T-helper 2 cell treated with Interferon-gamma antibody and Interleukin-4, amounts not matched to agents 5 μg/mL and 100 μg/mL, for 36 hours (primary cell): Measurements from ENCODE around the gene TREM2.
A peak's percentile ranks its signal among the peaks of the same experiment; 100 is the strongest.

Experiments used
- DNase-seq: peaks from one replicate; pipeline ENCODE4 v3.0.0; 2021; ENCODE audit warnings: low spot score
- H3K27ac Mint-ChIP-seq: one replicate; pipeline ENCODE4 v1.8.0; 2021; ENCODE audit warnings: mild to moderate bottlenecking, mixed read lengths
- H3K27me3 Mint-ChIP-seq: one replicate; pipeline ENCODE4 v1.8.0; 2021; ENCODE audit warnings: low read depth, mixed read lengths
- H3K36me3 Mint-ChIP-seq: one replicate; pipeline ENCODE4 v1.8.0; 2021; ENCODE audit warnings: low read depth, mixed read lengths
- H3K4me1 Mint-ChIP-seq: one replicate; pipeline ENCODE4 v1.8.0; 2021; ENCODE audit warnings: low read depth, mixed read lengths
- H3K4me3 Mint-ChIP-seq: one replicate; pipeline ENCODE4 v1.8.0; 2022; ENCODE audit warnings: mild to moderate bottlenecking, moderate library complexity, mixed read lengths
- H3K9me3 Mint-ChIP-seq: one replicate; pipeline ENCODE4 v1.8.0; 2021; ENCODE audit warnings: mixed read lengths

Gene TREM2

DNA sequence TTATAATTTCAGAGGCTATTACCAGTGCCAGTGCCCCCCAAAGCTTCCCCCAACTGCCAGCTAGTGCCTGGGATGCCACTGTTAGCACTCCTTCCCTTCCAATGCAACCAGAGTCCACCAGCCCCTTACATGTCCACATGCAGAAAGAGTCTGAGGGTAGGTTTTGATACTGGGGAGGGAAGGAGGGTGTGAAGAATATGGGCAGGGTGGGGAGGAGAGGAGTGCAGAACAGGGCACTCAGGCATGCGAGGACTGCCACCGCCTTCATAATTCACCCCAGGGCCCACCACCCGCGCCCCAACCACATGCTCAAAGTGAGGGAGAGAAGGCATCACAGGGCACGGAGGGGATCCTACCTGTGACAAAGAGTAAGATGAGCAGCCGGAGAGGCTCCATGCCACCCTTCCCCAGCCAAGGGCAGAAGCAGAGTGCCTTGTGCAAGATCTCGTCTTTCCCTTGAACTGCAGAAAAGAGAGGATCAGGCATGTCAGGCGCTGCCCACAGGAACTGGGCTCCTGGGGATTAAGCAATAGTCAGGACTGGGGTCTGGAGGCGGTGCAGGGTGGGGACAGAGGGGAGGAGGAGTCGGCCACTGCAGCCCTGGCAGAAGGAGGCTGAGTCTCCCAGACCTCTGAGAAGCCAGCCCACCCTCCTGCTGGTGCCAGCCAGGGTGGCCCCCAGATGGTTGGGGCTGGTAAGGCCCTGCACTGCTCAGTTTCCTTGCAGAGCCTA is at the start of gene TREM2:
TSS of gene TREM2 (minus strand) at position 430 of the 732 bp plus-strand sequence. CDS start at position 396, 34 bp downstream.
- Mint-ChIP-seq H3K27me3 (peaks cover 15% of the 10 kb centered on the region), H3K4me3 (no peak within 1 kb of the TSS), H3K27ac (no peak within 1 kb of the TSS), H3K4me1 (no peaks in the 10 kb centered on the region), H3K9me3 (no peaks in the 10 kb centered on the region), H3K36me3 (no peaks in the 10 kb centered on the region)
- DNase-seq = peak; percentile 2

DNA sequence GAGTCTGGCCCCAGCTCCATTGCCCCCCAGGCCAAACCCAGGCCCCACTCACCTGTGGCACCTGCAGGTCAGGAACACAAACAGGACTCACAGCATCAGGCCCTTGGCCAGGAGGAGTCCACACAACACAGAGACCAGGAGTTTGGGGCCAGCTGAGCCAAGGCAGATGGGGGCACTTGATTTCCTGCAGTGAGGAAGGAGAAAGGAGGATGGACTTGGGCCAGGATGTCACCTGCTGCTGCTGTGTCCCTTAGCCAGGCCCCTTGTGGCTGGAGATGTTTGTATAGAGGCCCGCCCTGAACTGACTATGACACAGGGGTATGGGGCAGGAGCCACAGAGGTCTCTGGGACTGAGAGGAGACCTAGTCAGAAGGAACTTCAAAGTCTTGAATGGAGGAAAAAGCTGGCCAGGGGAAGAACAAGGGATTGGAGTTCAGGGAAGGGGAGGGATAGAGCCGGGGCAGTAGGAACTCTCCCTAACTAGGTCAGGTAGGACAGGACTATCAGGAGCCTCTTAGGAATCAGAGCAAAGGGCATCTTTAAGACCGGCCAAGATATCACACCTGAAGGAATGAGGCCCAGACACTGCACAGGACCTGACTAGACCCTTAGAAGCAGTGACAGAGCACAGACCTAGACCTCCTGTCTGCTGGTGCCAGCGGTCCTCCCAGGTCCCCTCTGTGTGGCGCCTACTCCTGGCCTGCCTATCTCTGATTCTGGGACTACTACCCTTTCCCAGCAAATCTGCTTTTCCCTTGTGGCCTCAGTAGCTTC is 46.8 kb upstream of the TREM2 start:
- Mint-ChIP-seq H3K27me3 (peaks cover 30% of the 10 kb centered on the region), H3K4me3 (no peak overlapping the region), H3K36me3 (peaks cover 1% of the 10 kb centered on the region), H3K27ac (no peak overlapping the region), H3K4me1 (peaks cover 5% of the 10 kb centered on the region), H3K9me3 (peaks cover 15% of the 10 kb centered on the region)
- DNase-seq = no peak

DNA sequence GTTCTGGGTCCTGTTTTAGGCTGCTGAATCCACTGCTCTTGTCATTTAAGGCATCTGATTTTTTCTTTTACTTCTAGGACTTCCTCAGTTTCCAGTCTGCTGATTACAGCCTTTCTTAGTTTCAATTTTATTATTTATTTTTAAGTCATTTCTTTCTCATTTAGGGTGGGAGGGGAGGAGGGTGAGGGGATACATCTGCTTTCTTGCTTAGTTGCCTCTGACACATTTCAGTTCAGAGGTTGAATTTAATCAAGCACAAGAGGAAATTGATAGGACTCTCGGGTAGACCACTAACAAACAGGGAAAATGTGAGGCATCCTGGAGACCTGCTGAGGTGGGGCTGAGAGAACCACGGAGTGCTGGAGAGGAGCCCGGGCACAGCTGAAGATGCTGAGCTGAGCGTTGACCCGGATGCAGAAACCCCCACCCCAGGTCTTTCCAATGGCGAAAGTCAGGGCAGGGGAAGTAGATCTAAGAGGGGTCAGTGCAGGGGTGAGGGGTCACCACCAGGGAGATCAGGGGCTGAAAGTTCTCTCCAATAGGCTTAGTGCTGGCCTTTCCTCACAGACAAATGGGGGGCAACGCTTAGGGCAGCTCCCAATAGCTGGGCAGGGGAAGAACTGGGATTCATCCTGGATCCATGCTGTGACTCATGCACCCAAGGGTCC is 45.7 kb upstream of the TREM2 start:
- DNase-seq = no peak
- no peak overlapping the region for H3K27ac Mint-ChIP-seq
- H3K36me3 Mint-ChIP-seq = peaks cover 1% of the 10 kb centered on the region
- peaks cover 7% of the 10 kb centered on the region for H3K4me1 Mint-ChIP-seq
- no peak overlapping the region for H3K4me3 Mint-ChIP-seq
- H3K9me3 Mint-ChIP-seq = peaks cover 10% of the 10 kb centered on the region
- H3K27me3 Mint-ChIP-seq = peaks cover 21% of the 10 kb centered on the region

DNA sequence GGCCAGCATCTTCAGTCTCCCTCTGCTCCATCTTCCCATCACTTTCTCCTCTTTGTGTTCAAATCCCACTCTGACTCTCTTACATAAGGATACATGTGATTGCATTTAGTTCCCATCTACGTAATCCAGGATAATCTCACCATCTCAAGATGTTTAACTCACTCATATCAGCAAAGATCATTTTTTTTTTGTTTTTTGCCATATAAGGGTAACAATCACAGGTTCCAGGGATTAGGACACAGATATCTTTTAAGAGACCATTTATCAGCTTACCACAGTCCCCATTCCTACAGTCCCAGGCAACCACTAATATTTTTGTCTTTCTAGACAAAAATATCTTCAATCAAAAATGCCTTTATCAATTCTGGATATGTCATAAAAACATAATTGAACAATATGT is 41.2 kb upstream of the TREM2 start:
- Mint-ChIP-seq H3K9me3 (peaks cover 9% of the 10 kb centered on the region), H3K4me1 (peaks cover 39% of the 10 kb centered on the region), H3K27ac (no peak overlapping the region), H3K4me3 (no peak overlapping the region), H3K36me3 (peaks cover 6% of the 10 kb centered on the region), H3K27me3 (no peaks in the 10 kb centered on the region)
- no peak for DNase-seq

DNA sequence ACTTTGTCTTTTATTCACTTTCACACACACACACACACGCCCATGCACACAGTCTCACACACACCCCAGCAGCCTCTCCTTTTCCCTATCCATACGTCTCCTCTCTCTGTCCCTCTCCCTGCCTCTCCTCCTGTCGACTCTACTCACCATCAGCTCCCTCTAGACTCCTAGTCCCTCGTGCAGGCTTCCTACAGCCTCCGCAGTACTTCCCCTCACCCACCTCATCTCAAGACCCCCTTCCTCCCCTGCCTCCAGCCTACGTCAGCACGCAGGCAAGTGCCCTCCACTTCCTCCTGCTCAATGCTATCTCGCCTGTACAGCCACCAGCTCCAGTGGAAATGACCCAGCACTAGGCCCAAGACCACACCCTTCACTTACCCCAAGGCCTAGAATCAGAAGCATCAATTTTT is 38.9 kb upstream of the TREM2 start:
- Mint-ChIP-seq H3K4me3 (peak overlapping the region; percentile 86), H3K36me3 (peaks cover 20% of the 10 kb centered on the region), H3K9me3 (peaks cover 4% of the 10 kb centered on the region), H3K27me3 (no peaks in the 10 kb centered on the region), H3K4me1 (peaks cover 48% of the 10 kb centered on the region), H3K27ac (peak overlapping the region; percentile 97)
- no peak for DNase-seq

DNA sequence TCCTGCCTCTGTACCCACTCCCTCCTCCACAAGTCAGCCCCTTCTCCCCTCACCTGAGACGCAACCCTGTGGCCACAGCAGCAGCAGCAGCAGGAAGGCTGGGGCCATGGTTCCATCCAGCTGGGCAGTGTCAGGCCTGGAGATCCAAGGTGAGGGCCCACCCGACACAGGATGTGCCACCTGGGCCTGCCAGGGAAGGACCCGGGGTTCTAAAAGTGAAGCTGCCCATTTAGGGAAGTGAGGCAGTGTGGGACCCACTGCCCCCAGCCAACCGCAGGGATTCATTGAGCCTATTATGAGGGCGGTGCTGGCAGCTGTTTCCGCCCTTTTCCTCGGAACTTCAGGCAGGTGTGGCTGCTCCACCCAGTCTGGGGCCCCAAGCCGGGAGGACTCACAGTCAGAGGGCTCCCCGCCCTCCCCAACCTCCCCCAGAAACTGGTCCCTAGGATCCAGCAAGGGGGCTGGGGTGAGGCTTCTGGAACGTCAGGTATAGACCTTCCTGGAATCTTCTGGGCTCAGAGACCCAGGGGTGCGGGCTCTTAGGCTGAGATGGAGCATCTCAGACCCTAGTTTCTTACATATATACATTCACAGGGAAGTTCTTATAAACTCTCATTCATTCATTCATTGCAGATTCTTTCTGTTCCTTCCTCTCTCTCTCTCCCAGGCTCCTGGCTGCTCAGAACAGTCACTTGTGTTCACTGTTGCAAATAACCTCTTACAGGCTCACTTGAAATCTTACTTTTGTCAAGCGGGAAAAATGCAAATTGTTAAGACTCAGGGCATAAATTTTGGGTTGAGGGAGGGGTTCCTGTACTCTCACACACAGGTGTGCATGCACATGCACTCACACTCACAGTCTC is 38.2 kb upstream of the TREM2 start, which contains the start of gene TREML2:
TSS of gene TREML2 (minus strand) at position 249 of the 863 bp plus-strand sequence. CDS start at position 108, 141 bp downstream.
- H3K36me3 Mint-ChIP-seq = peaks cover 26% of the 10 kb centered on the region
- H3K27ac Mint-ChIP-seq = peak within 1 kb of the TSS; percentile 97
- peaks cover 4% of the 10 kb centered on the region for H3K9me3 Mint-ChIP-seq
- H3K4me1 Mint-ChIP-seq = peaks cover 48% of the 10 kb centered on the region
- DNase-seq = peak; percentile 25
- peak within 1 kb of the TSS; percentile 86 for H3K4me3 Mint-ChIP-seq
- no peaks in the 10 kb centered on the region for H3K27me3 Mint-ChIP-seq

DNA sequence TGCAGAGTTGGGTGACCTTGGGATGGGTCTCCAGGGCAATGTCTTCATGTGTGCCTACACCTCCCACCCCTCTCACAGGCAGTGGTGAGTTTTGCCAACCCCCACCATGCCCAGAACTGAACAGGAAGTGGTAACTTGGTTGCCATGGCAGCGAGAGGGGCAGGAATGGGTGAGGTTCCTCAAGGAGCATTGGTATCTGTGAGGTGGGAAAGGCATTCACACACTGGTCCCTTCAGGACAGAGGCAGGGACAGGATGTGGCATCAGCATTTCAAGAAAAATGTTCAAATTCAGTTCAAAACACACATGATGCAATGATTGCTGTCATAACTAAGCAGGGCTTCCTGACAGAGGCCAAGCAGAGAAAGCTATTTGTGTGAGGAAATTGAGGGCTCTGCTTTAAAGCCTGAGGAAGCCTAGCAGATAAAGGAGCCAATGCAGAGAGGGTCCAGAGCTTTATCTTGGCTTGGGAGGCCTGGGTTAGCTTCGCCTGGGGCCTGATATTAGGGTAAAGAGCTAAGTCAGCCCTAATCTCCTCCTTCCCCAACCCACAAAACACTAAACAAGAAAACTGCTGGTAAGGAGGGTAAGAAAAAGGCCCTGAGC is 37.5 kb upstream of the TREM2 start:
- H3K4me1 Mint-ChIP-seq = peaks cover 48% of the 10 kb centered on the region
- peak overlapping the region; percentile 86 for H3K4me3 Mint-ChIP-seq
- peak overlapping the region; percentile 97 for H3K27ac Mint-ChIP-seq
- H3K27me3 Mint-ChIP-seq = no peaks in the 10 kb centered on the region
- H3K9me3 Mint-ChIP-seq = peaks cover 4% of the 10 kb centered on the region
- peak; percentile 53 for DNase-seq
- peaks cover 31% of the 10 kb centered on the region for H3K36me3 Mint-ChIP-seq

DNA sequence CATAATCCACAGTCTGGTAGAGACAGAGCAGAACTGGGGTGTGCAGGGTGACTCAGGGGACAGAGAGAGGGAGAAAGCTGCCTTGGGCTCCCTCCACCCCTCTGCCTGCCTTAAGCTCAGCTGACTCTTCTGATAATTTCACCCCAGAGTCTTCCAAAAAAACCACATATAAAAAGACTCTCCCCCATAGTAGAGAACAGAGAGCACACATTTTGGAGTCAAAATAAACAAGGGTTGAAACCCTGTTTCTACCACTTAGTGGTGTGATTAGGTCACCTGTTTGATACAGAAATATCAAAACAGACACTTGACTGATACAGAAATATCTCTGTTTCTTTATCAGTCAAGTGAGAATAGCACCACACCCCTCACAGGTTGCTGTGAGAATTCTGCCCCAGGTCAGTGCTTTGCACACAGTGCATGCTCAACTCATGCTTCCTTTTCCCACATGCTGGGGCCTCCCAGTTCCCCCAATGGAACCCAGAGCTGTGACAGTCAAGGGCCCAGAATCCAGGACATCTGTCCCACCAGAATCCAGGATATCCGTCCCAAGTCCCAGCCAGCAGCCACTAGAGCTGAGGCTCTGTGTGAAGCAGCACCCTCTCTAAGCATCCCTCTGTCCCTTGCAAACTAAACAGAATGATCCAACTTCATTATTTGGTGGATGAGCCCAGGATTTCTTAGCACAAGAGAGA is 36.8 kb upstream of the TREM2 start:
- peak overlapping the region; percentile 97 for H3K27ac Mint-ChIP-seq
- H3K4me1 Mint-ChIP-seq = peaks cover 51% of the 10 kb centered on the region
- peak; percentile 38 for DNase-seq
- H3K27me3 Mint-ChIP-seq = no peaks in the 10 kb centered on the region
- H3K36me3 Mint-ChIP-seq = peaks cover 36% of the 10 kb centered on the region
- peaks cover 4% of the 10 kb centered on the region for H3K9me3 Mint-ChIP-seq
- H3K4me3 Mint-ChIP-seq = peak overlapping the region; percentile 86

DNA sequence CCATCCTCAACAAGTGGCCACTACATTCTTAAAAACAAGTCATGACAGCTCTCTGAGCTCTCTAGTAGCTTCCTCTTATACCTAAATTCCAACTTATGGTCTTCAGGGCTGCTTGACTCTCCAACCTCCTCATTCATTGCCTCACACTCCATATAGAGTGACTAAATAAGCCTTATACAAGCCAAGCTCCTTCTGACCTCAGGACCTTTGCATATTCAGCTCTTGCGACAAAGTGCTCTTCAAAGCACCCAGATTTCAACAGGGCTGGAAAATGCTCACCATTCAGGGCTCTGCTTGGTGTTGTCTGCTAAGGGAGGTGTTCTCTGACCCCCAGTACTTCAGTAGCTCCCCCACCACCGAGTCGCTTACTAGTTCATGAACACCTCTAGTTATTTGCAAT is 34.3 kb upstream of the TREM2 start:
- Mint-ChIP-seq H3K27ac (peak overlapping the region; percentile 2), H3K27me3 (no peaks in the 10 kb centered on the region)

DNA sequence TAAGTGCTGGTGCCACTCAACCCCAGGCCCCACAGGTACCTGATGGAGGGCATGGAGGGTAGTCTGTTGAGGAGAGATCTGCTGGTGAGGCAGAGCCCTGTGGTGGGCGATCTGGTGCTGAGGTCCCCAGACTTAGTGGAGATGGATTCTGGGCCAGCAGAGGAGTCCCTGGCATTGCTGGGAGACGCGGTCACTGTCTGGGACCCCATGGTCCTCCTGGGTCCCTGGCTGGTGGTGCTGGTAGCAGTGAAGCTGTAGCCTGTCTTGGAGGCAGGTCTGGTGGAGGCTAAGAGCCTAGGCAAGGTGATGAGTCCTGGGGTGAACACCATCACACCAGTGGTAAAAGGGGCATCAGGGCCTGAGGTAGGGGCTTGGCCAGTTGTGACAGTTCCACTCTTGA is 31.5 kb upstream of the TREM2 start:
- Mint-ChIP-seq H3K4me1 (peaks cover 19% of the 10 kb centered on the region), H3K27ac (no peak overlapping the region)

More for the DNA sequence above, 34.3 kb upstream of the TREM2 start:
- Mint-ChIP-seq H3K36me3 (peaks cover 54% of the 10 kb centered on the region), H3K9me3 (no peaks in the 10 kb centered on the region), H3K4me1 (peaks cover 45% of the 10 kb centered on the region), H3K4me3 (no peak overlapping the region)
- DNase-seq = no peak

DNA sequence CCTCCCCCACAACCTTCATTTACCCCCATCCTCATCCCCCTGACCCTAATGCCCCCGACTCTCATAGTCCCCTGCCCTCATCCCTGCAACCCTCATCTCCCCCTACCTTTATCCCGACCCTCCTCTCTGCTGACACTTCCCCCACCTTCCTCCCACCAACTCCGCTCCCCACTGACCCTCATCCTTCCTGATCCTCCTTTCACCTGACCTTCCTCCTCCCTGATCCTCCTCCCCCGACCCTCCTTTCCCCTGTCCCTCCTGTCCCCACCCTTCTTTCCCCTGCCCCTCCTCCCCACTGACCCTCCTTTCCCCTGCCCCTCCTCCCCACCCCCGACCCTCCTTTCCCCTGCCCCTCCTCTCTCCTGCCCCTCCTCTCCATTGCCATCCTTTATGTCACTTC is 31.0 kb upstream of the TREM2 start:
- no peak for DNase-seq
- Mint-ChIP-seq H3K9me3 (peaks cover 17% of the 10 kb centered on the region), H3K4me3 (no peak overlapping the region), H3K27ac (no peak overlapping the region), H3K36me3 (peaks cover 74% of the 10 kb centered on the region), H3K4me1 (peaks cover 20% of the 10 kb centered on the region), H3K27me3 (no peaks in the 10 kb centered on the region)

More for the DNA sequence above, 31.5 kb upstream of the TREM2 start:
- Mint-ChIP-seq H3K27me3 (no peaks in the 10 kb centered on the region), H3K36me3 (peaks cover 73% of the 10 kb centered on the region), H3K9me3 (peaks cover 15% of the 10 kb centered on the region), H3K4me3 (no peak overlapping the region)
- no peak for DNase-seq

DNA sequence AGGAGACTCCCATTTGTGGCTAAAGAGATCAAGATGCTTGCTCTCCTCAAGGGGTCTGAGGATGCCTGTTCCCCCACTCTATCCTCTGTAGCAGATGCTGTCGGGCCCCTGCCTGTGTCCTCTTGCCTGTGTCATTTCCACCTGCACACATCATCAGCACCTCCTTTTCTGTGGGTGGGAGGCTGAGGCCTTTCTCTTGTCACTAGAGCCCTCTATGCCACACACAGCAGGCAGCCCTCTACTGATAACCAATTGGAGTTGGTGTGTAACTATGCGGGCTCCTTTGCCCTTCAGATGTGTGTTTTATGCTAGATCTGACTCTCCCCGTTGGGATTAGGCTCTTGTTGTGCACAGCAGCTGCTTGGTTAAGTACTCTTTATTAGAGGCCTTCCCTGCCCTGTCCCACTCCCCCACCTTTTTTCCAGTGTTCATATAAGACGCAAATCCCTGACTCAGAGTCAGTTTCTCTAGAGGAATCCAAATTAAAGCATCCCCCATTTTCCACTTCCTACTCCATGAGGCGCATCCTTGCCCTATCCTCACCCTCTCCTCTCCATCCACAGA is 30.3 kb upstream of the TREM2 start:
- no peak for DNase-seq
- Mint-ChIP-seq H3K27ac (no peak overlapping the region), H3K4me3 (no peak overlapping the region), H3K9me3 (peaks cover 17% of the 10 kb centered on the region), H3K4me1 (peaks cover 24% of the 10 kb centered on the region), H3K36me3 (peaks cover 73% of the 10 kb centered on the region), H3K27me3 (no peaks in the 10 kb centered on the region)
